ENCODE data around the gene MELTF. TPM values are rescaled to one million over a fixed set of nuclear protein-coding genes. Genes with fewer than 3 reads are reported as not detected.
"Not testable (repeated sequence)": the region's sequence is repeated elsewhere in the genome, so short reads cannot be mapped to it uniquely, and the experiment has no call there.

MELTF gene
- total RNA-seq, 1 donor from 2014 or later, result 61.5 TPM

- no peak for TF ChIP-seq CTCF (IDR thresholded peaks at IDR 0.05)
- intact Hi-C loops (cut with micrococcal nuclease), result no loop called here
- Mint-ChIP-seq H3K4me3 (no peak overlapping the region), H3K36me3 (ENCODE audit: low read depth) (no peaks in the 10 kb centered on the region), H3K27me3 (peaks cover 16% of the 10 kb centered on the region), H3K4me1 (peaks cover 7% of the 10 kb centered on the region), H3K9me3 (no peaks in the 10 kb centered on the region), H3K27ac (no peak overlapping the region)
- POLR2A ChIA-PET, result interaction anchor here (0.6 to 1.0 kb wide), 2 partner anchors 11 to 166 kb away, joined by 3 read pairs; no protein-coding TSS in a partner anchor
- no peak for DNase-seq
- ATAC-seq (ENCODE audit: low read depth), result no peak
- CTCF ChIA-PET, result no interaction called here
Observed at GRCh38 chr3:197035577-197035976, 6.0 kb upstream of the MELTF start.

- CTCF ChIA-PET, H3K27ac Mint-ChIP-seq: not testable (repeated sequence)
- H3K27me3 Mint-ChIP-seq, result peaks cover 19% of the 10 kb centered on the region
Observed at GRCh38 chr3:197034778-197035177, 5.2 kb upstream of the MELTF start.

GRCh38 chr3:197033764-197034163 is 4.1 kb upstream of the MELTF start:
- DNase-seq; POLR2A ChIA-PET; ATAC-seq (ENCODE audit: low read depth); H3K4me3 Mint-ChIP-seq; H3K9me3 Mint-ChIP-seq; H3K36me3 Mint-ChIP-seq (ENCODE audit: low read depth); CTCF ChIA-PET; intact Hi-C loops (cut with micrococcal nuclease); H3K27ac Mint-ChIP-seq: not testable (repeated sequence)
- peaks cover 19% of the 10 kb centered on the region for H3K27me3 Mint-ChIP-seq
- peaks cover 15% of the 10 kb centered on the region for H3K4me1 Mint-ChIP-seq

More at GRCh38 chr3:197034778-197035177, 5.2 kb upstream of the MELTF start:
- H3K4me1 Mint-ChIP-seq; H3K9me3 Mint-ChIP-seq; intact Hi-C loops (cut with micrococcal nuclease); ATAC-seq (ENCODE audit: low read depth); H3K36me3 Mint-ChIP-seq (ENCODE audit: low read depth); DNase-seq; H3K4me3 Mint-ChIP-seq: not testable (repeated sequence)
- POLR2A ChIA-PET, result interaction anchor here (0.6 to 1.0 kb wide), 2 partner anchors 10 to 11 kb away, joined by 3 to 4 read pairs; no protein-coding TSS in a partner anchor

GRCh38 chr3:197031315-197032285 is 2.0 kb upstream of the MELTF start:
- no peaks in the 10 kb centered on the region for H3K9me3 Mint-ChIP-seq
- DNase-seq (no peak), ATAC-seq (ENCODE audit: low read depth) (no peak)
- TF ChIP-seq CTCF (IDR thresholded peaks at IDR 0.05), result no peak
- H3K27me3 Mint-ChIP-seq, result peaks cover 19% of the 10 kb centered on the region
- intact Hi-C loops (cut with micrococcal nuclease), result no loop called here
- no peaks in the 10 kb centered on the region for H3K36me3 Mint-ChIP-seq (ENCODE audit: low read depth)
- H3K27ac Mint-ChIP-seq, result no peak overlapping the region
- ChIA-PET POLR2A (interaction anchor here (1.0 to 4.9 kb wide), 2 partner anchors 9 to 28 kb away, joined by 3 to 50 read pairs; no protein-coding TSS in a partner anchor), CTCF (interaction anchor here (1.7 to 4.9 kb wide), 3 partner anchors 28 to 194 kb away, joined by 3 to 78 read pairs (median 4); no protein-coding TSS in a partner anchor)
- H3K4me3 Mint-ChIP-seq, result no peak overlapping the region
- H3K4me1 Mint-ChIP-seq, result peaks cover 14% of the 10 kb centered on the region

- intact Hi-C loops (cut with micrococcal nuclease), result no loop called here
- Mint-ChIP-seq H3K27me3 (peaks cover 20% of the 10 kb centered on the region), H3K9me3 (no peaks in the 10 kb centered on the region), H3K36me3 (ENCODE audit: low read depth) (no peaks in the 10 kb centered on the region), H3K4me3 (peak overlapping the region; percentile 19), H3K4me1 (peaks cover 14% of the 10 kb centered on the region), H3K27ac (no peak overlapping the region)
- no peak for TF ChIP-seq CTCF (IDR thresholded peaks at IDR 0.05)
- DNase-seq (no peak), ATAC-seq (ENCODE audit: low read depth) (no peak)
- POLR2A ChIA-PET, result interaction anchor here (0.7 to 4.9 kb wide), 2 partner anchors 14 to 27 kb away, joined by 4 to 50 read pairs; no protein-coding TSS in a partner anchor
- CTCF ChIA-PET, result interaction anchor here (0.8 to 4.9 kb wide), 13 partner anchors 10 to 193 kb away, joined by 3 to 78 read pairs (median 4); no protein-coding TSS in a partner anchor
Observed at GRCh38 chr3:197030379-197031314, 1.0 kb upstream of the MELTF start.

Measured in activated B cell treated with CpG ODN at 0.5 μM for 24 hours (primary cell).